Inflammatory macrophage treated with lipopolysaccharide for 1 hour (primary cell): ENCODE results near the gene CHIA.
"Not testable (repeated sequence)": the region's sequence is repeated elsewhere in the genome, so short reads cannot be mapped to it uniquely, and the experiment has no call there.

ENCODE experiments used
- DNase-seq, 2 donors: peaks; one replicate each; pipeline ENCODE4 v3.0.0-alpha.2; 2020 to 2022

The CHIA gene

DNA sequence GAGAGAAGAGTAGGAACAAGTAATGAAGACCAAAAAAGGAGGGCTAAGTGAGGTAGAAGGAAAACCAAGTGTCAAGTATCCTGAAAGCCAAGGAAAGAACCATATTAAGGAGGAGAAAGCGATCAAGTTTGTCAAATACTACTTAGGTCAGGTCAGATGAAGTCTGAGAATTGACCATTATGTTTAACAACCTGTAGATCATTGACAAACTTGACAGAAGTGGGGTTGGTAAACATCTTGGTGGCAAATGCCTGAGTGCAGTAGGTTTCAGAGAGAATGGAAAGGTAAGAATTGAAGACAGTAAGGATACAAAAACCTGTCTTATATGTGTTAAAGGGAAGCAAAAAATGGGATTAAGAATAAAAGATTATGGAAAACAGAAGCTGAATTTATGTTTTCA lies 3.7 kb upstream of the CHIA start:
- no peak for DNase-seq

DNA sequence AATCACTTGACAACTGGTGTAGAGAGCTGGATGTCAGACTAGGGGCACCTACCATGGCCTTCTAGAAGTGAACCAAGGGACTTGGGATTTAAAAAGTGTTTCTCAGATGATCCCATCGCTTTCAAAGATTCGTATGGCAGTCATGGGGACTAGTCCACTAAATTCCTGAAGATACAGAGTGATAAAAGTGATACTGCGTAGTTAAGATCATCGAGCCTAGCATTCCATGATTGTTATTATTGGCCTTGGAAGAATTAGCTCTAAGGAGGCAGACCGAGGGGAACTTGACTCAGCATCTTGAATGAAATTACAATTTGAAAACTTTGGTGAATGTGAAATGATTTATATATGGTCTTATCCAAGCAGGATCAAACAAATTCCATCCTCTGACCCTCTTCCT lies 1.3 kb upstream of the CHIA start:
- DNase-seq: no peak

DNA sequence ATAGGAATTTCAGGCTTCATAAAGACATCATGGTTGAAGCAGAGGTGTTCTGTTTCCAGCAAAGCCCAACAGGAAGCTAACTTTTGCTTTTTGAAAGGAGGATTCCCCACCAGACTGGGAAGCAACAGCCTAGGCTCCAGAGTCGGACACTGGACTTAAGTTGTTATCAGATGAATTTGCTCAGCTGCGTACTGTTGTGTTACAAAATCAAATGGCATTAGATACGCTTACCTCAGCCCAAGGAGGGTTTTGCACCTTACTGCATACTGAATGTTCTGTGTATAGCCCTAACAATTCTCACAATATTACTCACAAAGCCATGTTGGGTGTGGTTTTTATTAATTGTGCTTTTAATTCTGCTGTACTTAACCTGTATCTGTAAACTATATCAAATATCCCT lies 547 bp upstream of the CHIA start:
- DNase-seq: no peak

DNA sequence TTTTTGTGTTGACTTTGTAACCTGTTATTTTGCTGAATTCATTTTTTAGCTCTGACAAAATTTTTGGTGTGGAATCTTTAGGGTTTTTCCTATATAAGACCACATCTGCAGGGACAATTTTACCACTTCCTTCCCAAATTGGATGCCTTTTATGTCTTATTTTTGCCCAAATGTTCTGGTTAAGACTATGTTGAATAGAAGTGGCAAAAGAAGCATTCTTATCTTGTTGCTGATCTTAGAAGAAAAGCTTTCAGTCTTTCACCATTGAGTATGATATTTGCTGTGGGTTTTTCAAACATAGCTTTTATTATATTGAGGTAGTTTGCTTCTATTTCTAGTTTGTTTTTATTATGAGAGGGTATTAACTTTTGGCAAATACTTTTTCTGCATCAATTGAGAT lies 3.7 kb downstream of the CHIA start:
- DNase-seq: no peak

DNA sequence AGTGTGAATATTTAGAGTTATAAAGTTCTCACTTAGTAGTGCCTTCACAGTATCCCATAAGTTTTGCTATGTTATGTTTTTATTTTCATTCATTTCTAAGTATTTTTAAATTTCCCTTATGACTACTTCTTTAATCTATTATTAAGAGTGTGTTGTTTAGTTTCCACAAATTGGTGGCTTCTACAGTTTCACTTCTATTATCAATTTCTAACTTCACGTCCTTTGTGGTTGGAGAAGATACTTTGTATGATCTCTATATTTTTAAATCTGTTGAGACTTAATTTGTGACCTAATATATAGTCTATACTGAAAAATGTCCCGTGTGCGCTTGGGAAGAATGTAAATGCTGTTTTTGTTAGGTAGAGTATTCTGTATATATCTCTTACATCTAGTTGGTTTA lies 11.7 kb downstream of the CHIA start:
- no peak for DNase-seq

DNA sequence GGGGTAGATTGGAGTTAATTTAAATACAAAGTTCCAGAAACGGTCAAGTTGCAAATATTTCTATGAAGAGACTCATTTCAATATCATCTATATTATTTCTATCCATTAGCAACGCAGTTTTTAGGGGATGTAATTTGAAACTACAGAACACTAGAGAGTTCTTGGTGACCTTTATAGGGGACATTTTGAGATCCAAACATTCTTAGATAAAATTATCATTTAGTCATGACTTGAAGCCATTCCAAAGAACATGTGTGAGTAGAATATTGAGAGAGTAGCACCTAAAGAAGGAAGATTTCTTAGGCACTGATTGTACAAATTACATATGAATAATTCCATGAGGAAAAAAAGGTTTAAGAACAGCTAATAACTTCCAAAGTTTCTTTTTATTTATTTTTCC lies 19.0 kb downstream of the CHIA start:
- no peak for DNase-seq

DNA sequence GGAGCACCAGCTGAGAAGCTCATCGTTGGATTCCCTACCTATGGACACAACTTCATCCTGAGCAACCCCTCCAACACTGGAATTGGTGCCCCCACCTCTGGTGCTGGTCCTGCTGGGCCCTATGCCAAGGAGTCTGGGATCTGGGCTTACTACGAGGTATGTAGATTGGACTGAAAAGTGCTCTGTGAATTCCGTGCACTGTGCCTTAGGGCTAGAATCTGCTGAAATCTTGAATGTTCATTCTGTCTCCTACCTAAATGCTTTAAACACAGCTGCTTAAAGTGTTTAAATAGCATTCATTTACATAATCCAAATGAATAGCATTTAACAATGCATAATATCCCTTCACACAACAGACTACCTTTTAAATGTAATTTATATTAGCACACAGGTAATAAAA lies 27.9 kb downstream of the CHIA start:
- DNase-seq: no peak

DNA sequence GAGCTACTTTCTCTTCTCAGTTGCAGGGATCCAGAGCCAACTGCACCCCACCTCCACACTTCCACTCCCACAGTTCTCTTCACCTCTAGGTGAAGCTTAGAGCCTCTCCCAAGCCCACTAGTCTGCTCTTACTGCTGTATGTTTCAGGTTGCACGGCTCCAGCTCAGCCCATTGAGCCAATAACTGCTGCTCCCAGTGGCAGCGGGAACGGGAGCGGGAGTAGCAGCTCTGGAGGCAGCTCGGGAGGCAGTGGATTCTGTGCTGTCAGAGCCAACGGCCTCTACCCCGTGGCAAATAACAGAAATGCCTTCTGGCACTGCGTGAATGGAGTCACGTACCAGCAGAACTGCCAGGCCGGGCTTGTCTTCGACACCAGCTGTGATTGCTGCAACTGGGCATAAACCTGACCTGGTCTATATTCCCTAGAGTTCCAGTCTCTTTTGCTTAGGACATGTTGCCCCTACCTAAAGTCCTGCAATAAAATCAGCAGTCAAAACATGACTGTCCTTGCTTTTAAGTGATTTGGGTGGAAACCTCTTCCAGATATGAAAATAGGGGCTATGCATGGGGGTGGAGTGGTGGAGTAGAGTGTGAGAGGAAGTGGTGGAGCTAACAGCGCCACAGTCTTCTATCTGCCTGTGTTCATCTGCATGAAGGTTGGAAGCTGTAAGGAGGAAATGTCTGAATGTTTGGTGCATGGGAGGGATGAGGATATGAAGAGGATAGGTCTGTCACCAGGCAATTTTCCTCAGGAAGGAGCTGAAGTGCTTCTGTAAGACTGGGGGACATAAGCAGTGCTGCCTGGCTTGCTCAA lies 29.6 kb downstream of the CHIA start:
- DNase-seq: no peak

DNA sequence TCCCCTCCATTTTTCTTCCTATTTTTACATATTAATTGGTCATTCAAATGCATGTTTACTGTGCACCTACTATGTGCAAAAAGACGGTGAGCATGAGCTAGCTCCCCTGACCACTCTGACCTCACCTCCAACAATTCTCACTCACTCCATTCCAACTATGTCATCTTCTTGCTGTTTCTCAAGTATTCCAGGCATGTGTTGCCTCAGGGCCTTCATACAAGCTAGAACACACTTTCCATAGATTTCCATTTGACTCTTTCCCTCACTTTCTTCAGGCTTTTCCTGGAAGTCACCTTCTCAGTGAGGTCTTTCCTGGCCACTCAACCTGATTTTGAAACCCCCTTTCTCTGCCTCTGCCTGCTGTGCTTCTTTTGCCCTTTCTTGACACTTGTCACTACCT lies 32.6 kb downstream of the CHIA start:
- DNase-seq: no peak

DNA sequence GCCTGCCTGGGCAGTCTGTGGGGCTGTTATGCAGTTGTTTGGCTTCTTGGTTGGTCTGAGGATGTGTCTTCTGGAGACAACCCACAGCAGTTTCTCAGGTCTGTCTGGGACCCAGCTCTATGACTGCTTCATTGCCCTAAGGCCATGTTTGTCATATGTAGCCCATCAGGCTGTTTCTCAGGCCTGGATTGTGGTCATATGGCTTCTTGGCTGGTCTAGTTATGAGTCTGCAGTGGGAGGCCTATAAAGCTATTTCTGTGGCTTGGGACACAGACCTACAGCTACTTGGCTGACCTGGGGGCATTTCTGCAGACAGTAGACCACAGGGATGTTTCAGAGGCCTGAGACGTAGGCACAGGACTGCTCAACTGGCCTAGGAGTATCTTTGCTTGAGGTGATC lies 41.5 kb downstream of the CHIA start:
- DNase-seq: no peak

DNA sequence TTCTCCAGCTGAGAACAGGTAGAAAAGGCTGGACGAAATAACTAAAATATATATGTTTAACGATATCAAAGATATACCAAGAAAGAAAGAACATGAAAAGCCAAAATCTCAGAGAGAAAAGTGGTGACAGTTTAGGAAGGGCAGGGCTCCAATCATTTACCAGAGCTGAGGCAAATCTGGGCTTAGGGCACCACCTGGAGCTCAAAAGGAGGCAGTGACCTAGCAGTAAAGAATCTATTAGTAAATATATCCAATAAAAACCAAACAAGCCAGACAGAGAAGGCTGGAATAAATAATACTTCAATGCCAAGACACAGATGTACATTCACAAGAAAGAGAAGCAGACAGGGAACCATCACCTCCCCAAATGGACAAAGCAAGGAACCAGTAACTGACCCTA lies 43.5 kb downstream of the CHIA start:
- peak; percentile 32 to 59 for DNase-seq

DNA sequence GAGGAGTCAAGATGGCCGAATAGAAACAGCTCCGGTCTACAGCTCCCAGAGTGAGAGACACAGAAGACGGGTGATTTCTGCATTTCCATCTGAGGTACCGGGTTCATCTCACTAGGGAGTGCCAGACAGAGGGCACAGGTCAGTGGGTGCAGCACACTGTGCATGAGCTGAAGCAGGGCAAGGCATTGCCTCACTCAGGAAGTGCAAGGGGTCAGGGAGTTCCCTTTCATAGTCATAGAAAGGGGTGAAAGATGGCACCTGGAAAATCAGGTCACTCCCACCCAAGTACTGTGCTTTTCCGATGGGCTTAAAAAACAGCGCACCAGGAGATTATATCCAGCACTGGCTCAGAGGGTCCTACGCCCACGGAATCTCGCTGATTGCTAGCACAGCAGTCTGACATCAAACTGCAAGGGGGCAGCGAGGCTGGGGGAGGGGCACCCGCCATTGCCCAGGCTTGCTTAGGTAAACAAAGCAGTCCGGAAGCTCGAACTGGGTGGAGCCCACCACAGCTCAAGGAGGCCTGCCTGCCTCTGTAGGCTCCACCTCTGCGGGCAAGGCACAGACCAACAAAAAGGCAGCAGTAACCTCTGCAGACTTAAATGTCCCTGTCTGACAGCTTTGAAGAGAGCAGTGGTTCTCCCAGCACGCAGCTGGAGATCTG lies 44.7 kb downstream of the CHIA start:
- not testable (repeated sequence) for DNase-seq

DNA sequence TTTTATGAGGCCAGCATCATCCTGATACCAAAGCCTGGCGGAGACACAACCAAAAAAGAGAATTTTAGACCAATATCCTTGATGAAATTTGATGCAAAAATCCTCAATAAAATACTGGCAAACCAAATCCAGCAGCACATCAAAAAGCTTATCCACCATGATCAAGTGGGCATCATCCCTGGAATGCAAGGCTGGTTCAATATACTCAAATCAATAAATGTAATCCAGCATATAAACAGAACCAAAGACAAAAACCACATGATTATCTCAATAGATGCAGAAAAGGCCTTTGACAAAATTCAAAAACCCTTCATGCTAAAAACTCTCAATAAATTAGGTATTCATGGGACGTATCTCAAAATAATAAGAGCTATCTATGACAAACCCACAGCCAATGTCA lies 48.2 kb downstream of the CHIA start:
- not testable (repeated sequence) for DNase-seq

DNA sequence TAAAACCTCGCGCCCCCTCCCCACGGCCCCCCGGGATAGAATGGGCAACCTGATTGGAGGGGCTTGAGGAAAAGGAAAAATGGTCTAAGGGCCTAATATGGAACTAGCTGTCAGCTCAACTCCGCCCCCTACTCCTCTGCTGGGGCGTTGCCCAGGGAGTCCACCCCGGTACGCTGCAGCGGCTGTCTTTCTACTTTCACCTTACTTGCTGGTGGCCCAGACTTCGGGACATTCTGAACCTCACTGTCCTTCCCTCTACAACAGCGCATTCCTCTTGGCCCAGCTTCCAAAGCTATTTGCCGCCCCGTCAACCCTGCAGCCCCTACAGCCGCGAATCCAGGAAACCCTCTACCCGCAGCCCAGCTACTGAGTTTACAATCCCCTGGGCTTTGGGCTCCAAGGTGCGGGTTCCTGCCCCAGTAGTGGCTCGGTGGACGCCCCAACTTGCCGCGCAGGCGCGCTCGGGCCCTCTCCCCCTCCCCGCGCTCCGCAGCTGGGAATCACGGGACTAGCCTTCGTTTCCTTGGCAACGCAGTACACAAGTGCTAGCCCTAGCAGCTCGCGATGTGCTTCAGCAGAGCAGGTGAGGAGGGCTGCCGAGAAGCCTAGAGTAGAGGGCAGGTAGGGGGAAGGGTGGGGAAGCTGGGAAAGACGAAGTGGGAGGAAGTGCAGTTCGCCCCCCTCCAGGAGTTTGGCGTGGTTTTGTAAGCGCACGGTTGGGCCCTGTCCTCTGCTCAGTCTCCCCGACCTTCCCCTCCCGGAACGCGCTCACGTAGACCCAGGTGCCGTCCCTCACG lies 55.6 kb downstream of the CHIA start:
- peak; percentile 62 to 75 for DNase-seq

DNA sequence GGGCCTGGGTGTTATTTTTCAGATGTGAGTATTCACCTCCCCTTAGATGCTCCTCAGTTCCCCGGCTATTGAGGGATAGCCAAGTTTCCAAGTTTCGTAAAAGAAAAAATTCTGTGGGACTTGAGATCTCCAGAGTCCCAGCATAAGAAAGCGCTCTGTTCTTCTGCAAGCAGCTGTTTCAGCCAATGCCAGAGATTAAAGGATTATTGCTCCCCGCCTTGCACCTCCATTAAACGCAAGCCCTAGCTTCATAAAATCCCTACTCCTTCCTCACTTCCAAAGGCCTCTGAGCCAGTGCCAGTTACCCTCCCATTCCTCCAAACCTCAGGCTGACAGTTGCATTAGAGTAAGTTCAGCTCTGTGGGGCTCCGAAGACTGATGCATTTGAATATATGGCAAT lies 56.4 kb downstream of the CHIA start:
- DNase-seq: no peak

DNA sequence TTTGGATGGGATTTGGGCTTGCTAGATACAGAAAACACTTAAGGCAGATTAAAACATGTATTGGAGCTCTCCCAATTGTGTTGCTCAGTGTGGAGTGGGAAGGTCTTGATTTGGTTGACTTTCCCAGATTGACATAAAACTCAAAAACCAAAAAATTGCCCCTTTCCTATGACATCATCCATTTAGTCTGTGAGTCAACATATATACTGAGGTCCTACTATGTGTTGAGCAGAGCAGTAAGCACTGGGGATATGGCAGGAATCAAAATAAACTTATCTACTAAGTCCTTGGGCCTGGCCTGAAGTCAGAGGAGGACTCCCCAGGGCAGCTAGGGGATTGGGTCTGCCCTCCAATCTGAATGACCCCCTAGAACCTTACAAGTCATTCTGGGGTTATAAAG lies 61.0 kb downstream of the CHIA start:
- no peak for DNase-seq

DNA sequence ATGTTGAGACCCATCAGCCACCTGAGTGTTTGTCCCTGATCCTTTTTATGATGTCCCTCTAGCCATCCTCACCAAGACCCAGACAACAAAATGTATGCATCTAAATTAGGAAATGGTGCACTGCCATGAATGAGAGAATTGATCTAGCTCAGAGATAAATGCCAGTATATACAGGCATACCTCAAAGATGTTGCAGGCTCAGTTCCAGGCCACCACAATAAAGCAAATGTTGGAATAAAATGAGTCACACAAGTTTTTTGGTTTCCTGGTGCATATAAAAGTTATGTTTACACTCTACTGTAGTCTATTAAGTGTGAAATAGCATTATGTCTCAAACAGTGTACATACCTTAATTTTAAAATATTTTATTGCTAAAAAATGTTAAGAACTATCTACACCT lies 63.9 kb downstream of the CHIA start:
- no peak for DNase-seq

DNA sequence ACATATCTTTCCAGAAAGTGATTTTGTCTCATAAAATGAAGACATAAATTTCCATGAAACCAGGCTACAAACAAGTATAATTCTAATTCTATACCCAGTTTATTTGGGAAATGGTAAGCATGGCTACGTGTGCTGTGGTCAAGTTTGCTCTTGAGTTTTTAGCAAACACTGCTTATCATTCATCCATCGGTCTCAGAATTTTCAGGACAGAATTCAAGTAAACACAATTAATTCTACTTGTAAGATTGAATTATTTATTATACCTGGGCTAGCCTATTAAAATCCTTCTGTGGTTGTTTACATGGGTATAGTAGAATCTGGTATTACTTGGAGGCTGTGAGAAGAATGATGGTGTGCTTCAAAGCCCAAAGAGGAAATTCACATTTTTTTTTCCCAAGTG lies 68.3 kb downstream of the CHIA start:
- no peak for DNase-seq

DNA sequence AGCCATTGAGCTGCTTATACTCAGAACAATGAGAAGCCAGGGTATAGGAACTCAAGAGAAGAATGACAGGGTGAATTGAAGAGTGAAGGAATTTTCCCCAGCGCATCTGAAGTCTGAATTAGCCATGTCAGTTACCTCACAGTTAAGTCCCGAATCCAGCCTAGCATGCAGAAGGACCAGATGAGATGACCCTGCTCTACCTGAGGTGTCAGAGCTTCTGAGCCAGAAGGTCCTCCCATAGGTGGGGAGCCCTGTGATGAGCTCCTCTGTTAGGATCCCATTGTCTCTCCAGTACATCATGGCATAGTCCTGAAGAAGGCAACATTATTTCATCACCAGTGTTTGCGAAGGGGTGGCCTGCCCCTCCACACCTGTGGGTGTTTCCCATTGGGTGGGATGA lies 68.7 kb downstream of the CHIA start:
- no peak for DNase-seq

DNA sequence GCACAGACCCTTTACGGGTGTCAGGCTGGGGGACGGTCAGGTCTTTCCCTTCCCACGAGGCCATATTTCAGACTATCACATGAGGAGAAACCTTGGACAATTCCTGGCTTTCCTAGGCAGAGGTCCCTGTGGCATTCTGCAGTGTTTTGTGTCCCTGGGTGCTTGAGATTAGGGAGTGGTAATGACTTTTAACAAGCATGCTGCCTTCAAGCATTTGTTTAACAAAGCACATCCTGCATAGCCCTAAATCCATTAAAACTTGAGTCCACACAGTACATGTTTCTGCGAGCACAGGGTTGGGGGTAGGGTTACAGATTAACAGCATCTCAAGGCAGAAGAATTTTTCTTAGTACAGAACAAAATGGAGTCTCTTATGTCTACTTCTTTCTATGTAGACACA lies 69.6 kb downstream of the CHIA start:
- DNase-seq: not testable (repeated sequence)

DNA sequence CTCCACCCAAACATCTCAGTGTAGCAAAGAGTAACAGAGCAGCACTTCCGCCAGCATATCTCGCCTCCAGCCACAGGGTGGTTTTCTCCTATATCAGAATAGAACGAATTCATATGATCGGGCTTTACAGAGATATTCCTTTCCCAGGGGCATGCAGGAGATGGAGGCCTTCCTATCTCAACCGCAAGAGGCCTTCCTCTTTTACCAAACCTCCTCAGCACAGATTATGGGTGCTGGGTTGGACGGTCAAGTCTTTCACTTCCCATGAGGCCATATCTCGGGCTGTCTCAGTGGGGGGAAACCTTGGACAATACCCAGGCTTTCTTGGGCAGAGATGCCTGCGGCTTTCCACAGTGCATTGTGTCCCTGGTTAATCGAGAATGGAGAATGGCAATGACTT lies 71.1 kb downstream of the CHIA start:
- no peak for DNase-seq

DNA sequence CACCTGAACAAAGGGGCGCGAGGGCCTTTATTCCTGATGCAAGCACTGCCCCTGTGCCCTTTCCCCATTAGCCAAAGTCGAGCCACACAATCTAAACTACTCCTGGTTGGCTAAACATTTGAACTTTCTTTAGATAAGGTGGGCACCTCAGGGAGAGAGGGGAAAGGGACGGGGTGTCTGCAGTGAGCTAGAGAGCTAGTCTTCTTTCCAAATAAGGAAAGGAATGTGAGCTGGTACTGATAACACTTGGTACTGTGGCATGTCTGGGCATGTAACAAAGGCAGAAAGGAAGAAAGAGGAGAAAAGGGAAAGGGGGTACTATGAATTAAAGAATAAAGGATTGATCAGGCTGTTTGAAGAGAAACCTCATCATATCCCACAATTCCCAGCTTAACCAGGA lies 74.0 kb downstream of the CHIA start:
- DNase-seq: no peak

DNA sequence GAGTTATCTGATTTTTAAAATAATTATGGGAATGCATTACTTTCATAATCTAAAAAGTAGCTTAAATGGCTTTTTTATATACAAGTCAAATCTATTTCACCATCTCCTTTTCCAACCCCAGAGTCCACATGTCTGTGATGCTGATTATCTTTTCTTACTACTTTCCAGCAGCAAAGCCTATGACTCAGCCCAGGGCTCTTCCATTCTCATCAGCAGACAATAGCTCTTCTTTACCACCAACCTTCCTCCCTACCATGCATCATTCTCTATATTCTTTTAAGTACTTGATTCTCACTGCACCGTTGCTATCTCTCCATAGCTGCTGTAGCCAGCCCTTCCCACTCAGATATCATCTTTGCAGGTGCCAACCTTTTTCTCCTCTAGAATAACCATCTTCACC lies 75.6 kb downstream of the CHIA start:
- DNase-seq: no peak

DNA sequence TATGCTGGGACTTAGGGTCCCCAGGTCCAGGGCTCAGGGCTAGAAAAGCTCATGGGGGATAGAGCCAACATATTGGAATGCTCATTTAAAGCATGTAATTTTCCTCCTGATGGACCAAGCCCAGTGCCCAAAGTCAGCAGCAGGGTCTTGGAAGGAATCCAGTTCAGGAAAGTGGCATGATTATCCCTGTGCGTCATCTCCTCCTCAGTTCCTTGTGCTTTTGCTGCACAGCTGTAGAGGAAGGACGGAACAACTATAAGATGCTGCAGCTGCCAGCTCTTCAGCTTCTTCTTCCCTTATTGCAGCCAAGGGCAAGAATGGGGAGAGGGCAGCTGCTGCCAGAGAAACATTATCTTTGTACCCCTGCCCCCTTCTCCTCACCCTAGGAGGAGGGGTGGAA lies 78.5 kb downstream of the CHIA start:
- no peak for DNase-seq
